ENCODE results near the gene TXNRD2.

Gene TXNRD2

GRCh38 chr22:19897726-19898125 lies 43.9 kb downstream of the TXNRD2 start:
- no peak overlapping the region for H3K4me3 ChIP-seq (ENCODE audit: low read depth, low read length)
- no peak for TF ChIP-seq CTCF (IDR thresholded peaks at IDR 0.05; ENCODE audit: low read depth, low read length, missing control alignments)
- no peak for DNase-seq (ENCODE audit: low read depth)

DNA sequence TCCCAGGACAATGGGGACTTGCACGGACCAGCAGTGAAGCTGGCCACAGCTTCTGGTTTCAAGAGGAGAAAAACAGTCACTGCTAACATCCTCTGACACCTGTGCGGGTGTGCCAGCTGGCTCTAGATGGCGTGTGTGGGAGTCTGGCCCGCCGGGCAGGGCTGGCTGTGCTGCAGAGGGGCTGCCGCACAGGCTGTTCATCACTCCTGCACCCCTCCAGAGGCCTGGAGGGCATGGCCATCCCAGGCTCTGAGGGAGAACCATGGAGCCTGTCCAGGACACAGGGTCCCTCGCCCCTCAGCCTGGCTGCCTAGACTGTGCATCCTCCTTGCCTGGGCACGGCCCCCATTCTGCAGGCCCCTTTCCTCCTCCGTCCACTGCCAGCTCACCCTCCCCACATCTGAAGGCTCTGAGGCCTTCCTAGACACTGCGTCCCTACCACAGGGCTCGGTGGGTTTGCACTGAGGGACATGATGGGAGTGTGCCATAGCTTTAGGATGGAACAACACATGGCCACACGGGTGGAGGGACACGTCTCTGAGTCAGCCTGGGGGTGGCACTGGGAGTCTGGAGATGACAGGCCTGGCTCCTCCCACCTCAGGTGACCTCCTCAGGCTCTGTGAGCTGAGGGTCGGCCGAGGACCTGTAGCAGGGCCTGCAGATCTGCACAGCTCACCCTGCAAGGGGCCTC lies 44.8 kb downstream of the TXNRD2 start:
- H3K4me3 ChIP-seq (ENCODE audit: low read depth, low read length): no peak overlapping the region
- no peak for DNase-seq (ENCODE audit: low read depth)
- no peak for TF ChIP-seq CTCF (IDR thresholded peaks at IDR 0.05; ENCODE audit: low read depth, low read length, missing control alignments)

- DNase-seq (ENCODE audit: low read depth): no peak
- TF ChIP-seq CTCF (IDR thresholded peaks at IDR 0.05; ENCODE audit: low read depth, low read length, missing control alignments): no peak
- no peak overlapping the region for H3K4me3 ChIP-seq (ENCODE audit: low read depth, low read length)
Observed at GRCh38 chr22:19895160-19895849, 46.3 kb downstream of the TXNRD2 start.

GRCh38 chr22:19893363-19893762 lies 48.3 kb downstream of the TXNRD2 start:
- no peak for TF ChIP-seq CTCF (IDR thresholded peaks at IDR 0.05; ENCODE audit: low read depth, low read length, missing control alignments)
- no peak for DNase-seq (ENCODE audit: low read depth)
- no peak overlapping the region for H3K4me3 ChIP-seq (ENCODE audit: low read depth, low read length)

GRCh38 chr22:19892925-19893324 lies 48.7 kb downstream of the TXNRD2 start:
- no peak for TF ChIP-seq CTCF (IDR thresholded peaks at IDR 0.05; ENCODE audit: low read depth, low read length, missing control alignments)
- no peak for DNase-seq (ENCODE audit: low read depth)
- H3K4me3 ChIP-seq (ENCODE audit: low read depth, low read length): no peak overlapping the region

DNA sequence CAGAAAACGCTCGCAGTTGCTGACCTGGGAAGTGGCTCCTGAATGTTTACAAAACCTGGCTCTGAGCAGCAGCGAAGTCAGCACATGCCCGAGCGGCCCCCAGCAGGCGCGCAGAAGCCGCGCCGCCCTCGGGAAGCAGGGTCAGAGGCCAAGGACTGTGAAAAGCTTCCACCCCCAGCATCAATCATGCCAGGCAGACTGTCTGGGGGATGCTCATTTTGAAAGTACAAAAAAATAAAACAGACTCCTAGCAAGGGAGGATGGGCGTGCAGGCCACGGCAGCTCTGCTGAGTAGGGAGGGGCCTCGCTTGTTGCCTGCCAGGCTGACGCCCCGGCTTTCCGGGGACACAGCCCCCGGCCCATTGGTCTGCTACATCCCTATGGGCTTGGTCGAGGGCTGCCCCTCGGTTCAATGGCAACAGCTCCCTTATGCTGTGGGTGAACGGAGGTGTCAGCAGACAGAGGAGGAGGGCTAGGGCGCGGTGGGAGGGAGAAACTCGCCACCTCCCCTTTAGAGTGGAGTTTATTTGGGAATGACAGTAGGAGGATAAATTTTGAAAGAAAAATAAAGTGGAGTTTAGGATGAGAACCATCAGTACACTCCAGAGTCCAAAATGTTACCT lies 49.2 kb downstream of the TXNRD2 start:
- no peak for DNase-seq (ENCODE audit: low read depth)
- no peak overlapping the region for H3K4me3 ChIP-seq (ENCODE audit: low read depth, low read length)
- TF ChIP-seq CTCF (IDR thresholded peaks at IDR 0.05; ENCODE audit: low read depth, low read length, missing control alignments): no peak
